H1 (cell line): ENCODE data around the gene S100A13. TPM values are rescaled to one million over a fixed set of nuclear protein-coding genes. Genes with fewer than 3 reads are reported as not detected.

Experiments used
- CTCF ChIA-PET: fragments of 300-600 bp; sonication (Branson Sonifier 250); formaldehyde crosslinking; loops from one replicate; lab custom pipeline; 2021; ENCODE audit not compliant: partially characterized antibody; lab: Charles Lee
- POLR2A ChIA-PET: fragments of 300-600 bp; sonication (Branson Sonifier 250); formaldehyde crosslinking; loops from one replicate; lab custom pipeline; 2021; ENCODE audit warnings: inconsistent platforms; ENCODE audit not compliant: partially characterized antibody; lab: Charles Lee
- DNase-seq, 2 experiments: peaks; one replicate each; pipeline versions ENCODE4 v3.0.0 to v3.0.0-alpha.2; 2010 to 2022; ENCODE audit warnings: low spot score in 2 of 2, low read depth in 1 of 2, mixed read lengths in 1 of 2
- FAIRE-seq: peaks from 2 replicates; lab custom pipeline; 2011; peaks lifted over from hg19 to GRCh38; lab: Jason Lieb, UNC
- H2AFZ ChIP-seq: 2 replicates; pipeline ENCODE4 v1.8.1; 2012; ENCODE audit warnings: low read length, inconsistent platforms
- H2AK5ac ChIP-seq: 2 replicates; pipeline ENCODE4 v1.6.1; 2013; ENCODE audit warnings: low read depth, low read length
- H2BK120ac ChIP-seq: replicated peaks from 2 replicates; pipeline ENCODE3; 2013; ENCODE audit warnings: low read depth, low read length, inconsistent platforms
- H2BK12ac ChIP-seq: 2 replicates; pipeline ENCODE4 v1.6.1; 2013; ENCODE audit warnings: low read depth, low read length
- H2BK15ac ChIP-seq: 2 replicates; pipeline ENCODE4 v1.6.1; 2013; ENCODE audit warnings: low read length
- H2BK20ac ChIP-seq: 2 replicates; pipeline ENCODE4 v1.6.1; 2013; ENCODE audit warnings: low read length
- H2BK5ac ChIP-seq: 2 replicates; pipeline ENCODE4 v1.6.1; 2013; ENCODE audit warnings: low read depth, low read length
- H3K14ac ChIP-seq: 2 replicates; pipeline ENCODE4 v1.6.1; 2013; ENCODE audit warnings: inconsistent platforms; ENCODE audit not compliant: insufficient read length
- H3K18ac ChIP-seq: 2 replicates; pipeline ENCODE4 v1.6.1; 2013; ENCODE audit warnings: low read length; ENCODE audit errors: extremely low read depth
- H3K23ac ChIP-seq: 2 replicates; pipeline ENCODE4 v1.6.1; 2013; ENCODE audit warnings: inconsistent platforms; ENCODE audit not compliant: insufficient read length
- H3K23me2 ChIP-seq: 2 replicates; pipeline ENCODE4 v1.6.1; 2013; ENCODE audit warnings: low read depth, low read length
- H3K27ac ChIP-seq: 2 replicates; pipeline ENCODE4 v1.6.1; 2011; ENCODE audit warnings: low read depth, low read length, inconsistent platforms
- H3K27me3 ChIP-seq, 4 experiments: replicated peaks in 1 of 4; 1 replicate in 1 of 4; 2 replicates in 3 of 4; pipeline versions ENCODE4 v1.6.1 to v1.8.1; 2011 to 2013; ENCODE audit warnings: low read length in 3 of 4, mild to moderate bottlenecking in 3 of 4, inconsistent platforms in 2 of 4, mixed read lengths in 2 of 4, moderate library complexity in 1 of 4; ENCODE audit not compliant: control insufficient read depth in 3 of 4, insufficient read depth in 3 of 4; ENCODE audit errors: extremely low read depth in 1 of 4
- H3K36me3 ChIP-seq, 4 experiments: 2 replicates each; pipeline versions ENCODE4 v1.6.1 to v1.8.1; 2011 to 2013; ENCODE audit warnings: mild to moderate bottlenecking in 4 of 4, low read length in 3 of 4, moderate library complexity in 2 of 4, control low read depth in 1 of 4, inconsistent platforms in 1 of 4; ENCODE audit not compliant: insufficient read depth in 4 of 4, control insufficient read depth in 2 of 4
- H3K4ac ChIP-seq: replicated peaks from 2 replicates; pipeline ENCODE3; 2013; ENCODE audit warnings: low read length, low read depth, mixed read lengths, inconsistent platforms; ENCODE audit not compliant: insufficient read length
- H3K4me1 ChIP-seq, 4 experiments: replicated peaks in 1 of 4; 1 replicate in 1 of 4; 2 replicates in 3 of 4; pipeline versions ENCODE4 v1.6.1 to v1.8.1; 2011 to 2013; ENCODE audit warnings: low read length in 3 of 4, inconsistent platforms in 2 of 4, mixed read lengths in 1 of 4; ENCODE audit not compliant: insufficient read depth in 4 of 4, control insufficient read depth in 3 of 4
- H3K4me2 ChIP-seq, 2 experiments: 2 replicates each; pipeline versions ENCODE4 v1.6.1 to v1.8.1; 2011 to 2013; ENCODE audit warnings: low read depth in 2 of 2, low read length in 2 of 2, control low read depth in 1 of 2, inconsistent platforms in 1 of 2, mild to moderate bottlenecking in 1 of 2; ENCODE audit not compliant: insufficient read depth in 1 of 2
- H3K4me3 ChIP-seq, 4 experiments: fragments of 200-600, 300-600 bp in 1 of 4; sonication (generic), shearing (Covaris generic), sonication (Bioruptor Twin) in 1 of 4; 2 replicates each; pipeline versions ENCODE4 v1.5.1 to v1.8.1; 2011 to 2016; ENCODE audit warnings: low read length in 4 of 4, low read depth in 3 of 4, control low read depth in 2 of 4, inconsistent platforms in 2 of 4, mild to moderate bottlenecking in 2 of 4, mixed read lengths in 1 of 4, moderate library complexity in 1 of 4; ENCODE audit not compliant: insufficient read depth in 2 of 4; ENCODE audit errors: extremely low read depth in 1 of 4
- H3K56ac ChIP-seq: replicated peaks from 2 replicates; pipeline ENCODE3; 2013; ENCODE audit warnings: low read depth, mild to moderate bottlenecking, mixed read lengths, low read length, inconsistent platforms; ENCODE audit not compliant: insufficient read length
- H3K79me1 ChIP-seq: 2 replicates; pipeline ENCODE4 v1.6.1; 2013; ENCODE audit warnings: low read depth, low read length, control low read depth
- H3K79me2 ChIP-seq, 2 experiments: 2 replicates each; pipeline versions ENCODE4 v1.6.1 to v1.8.1; 2012 to 2013; ENCODE audit warnings: low read length in 2 of 2, mild to moderate bottlenecking in 2 of 2, inconsistent platforms in 1 of 2; ENCODE audit not compliant: insufficient read depth in 2 of 2, control insufficient read depth in 1 of 2
- H3K9ac ChIP-seq, 4 experiments: replicated peaks in 1 of 4; 1 replicate in 1 of 4; 2 replicates in 3 of 4; pipeline versions ENCODE4 v1.6.1 to v1.8.1; 2011 to 2013; ENCODE audit warnings: low read depth in 3 of 4, low read length in 3 of 4, control low read depth in 2 of 4, mild to moderate bottlenecking in 2 of 4, moderate library complexity in 2 of 4, inconsistent platforms in 1 of 4; ENCODE audit errors: extremely low read depth in 1 of 4
- H3K9me3 ChIP-seq, 2 experiments: 2 replicates each; pipeline versions ENCODE4 v1.6.1 to v1.8.1; 2012 to 2013; ENCODE audit warnings: mild to moderate bottlenecking in 2 of 2, moderate library complexity in 2 of 2, control low read depth in 1 of 2, inconsistent platforms in 1 of 2, low read depth in 1 of 2, low read length in 1 of 2, mixed read lengths in 1 of 2; ENCODE audit not compliant: insufficient read depth in 2 of 2
- H4K20me1 ChIP-seq, 2 experiments: replicated peaks in 1 of 2; 2 replicates each; pipeline versions ENCODE3 to v1.8.1; 2011 to 2013; ENCODE audit warnings: inconsistent platforms in 2 of 2, low read length in 2 of 2, mild to moderate bottlenecking in 1 of 2; ENCODE audit not compliant: insufficient read depth in 2 of 2, control insufficient read depth in 1 of 2
- H4K5ac ChIP-seq: 2 replicates; pipeline ENCODE4 v1.6.1; 2013; ENCODE audit warnings: low read length, low read depth, mixed read lengths, inconsistent platforms; ENCODE audit not compliant: insufficient read length
- H4K8ac ChIP-seq: 2 replicates; pipeline ENCODE4 v1.8.0; 2013; ENCODE audit warnings: mild to moderate bottlenecking, moderate library complexity, low read length, inconsistent platforms; ENCODE audit not compliant: insufficient read depth; ENCODE audit errors: extremely low read depth
- H4K91ac ChIP-seq: replicated peaks from 2 replicates; pipeline ENCODE3; 2013; ENCODE audit warnings: low read length, mixed read lengths, inconsistent platforms; ENCODE audit not compliant: insufficient read length
- EP300 ChIP-seq, 2 experiments: IDR thresholded peaks; 1 replicate in 1 of 2; 2 replicates in 1 of 2; pipeline ENCODE4 v1.6.1; 2011 to 2012; ENCODE audit warnings: low read depth in 2 of 2, low read length in 2 of 2, mild to moderate bottlenecking in 2 of 2, borderline replicate concordance in 1 of 2, inconsistent platforms in 1 of 2, moderate library complexity in 1 of 2
- WGBS, 2 experiments: shearing (Covaris generic) in 1 of 2; methylation state at CpG; one replicate each; pipeline versions ENCODE4 v1.1.6 to v1.1.7; 2013 to 2015; ENCODE audit warnings: low lambda C conversion rate in 2 of 2, mixed read lengths in 2 of 2, inconsistent platforms in 1 of 2, low coverage in 1 of 2, missing lambda C conversion rate in 1 of 2; ENCODE audit not compliant: insufficient replicate concordance in 2 of 2, insufficient coverage in 1 of 2, insufficient read length in 1 of 2; ENCODE audit errors: extremely low coverage in 1 of 2, missing lambda C conversion rate in 1 of 2; 5-methylcytosine and 5-hydroxymethylcytosine counted together
- polyA plus RNA-seq, 7 experiments: library from polyadenylated mRNA; depleted of rRNA in 3 of 7; stranded (reverse) in 5 of 7; unstranded in 2 of 7; fragments of >200 nt in 5 of 7; fragments of 200-250 nt in 2 of 7; gene quantifications; 1 replicate in 5 of 7; 2 replicates in 1 of 7; 4 replicates in 1 of 7; pipeline versions ENCODE4 v1.2.1 to v1.2.3, GENCODE V29; 2011 to 2013; ENCODE audit warnings: missing spikeins in 2 of 7, mixed read lengths in 2 of 7
- total RNA-seq: library from RNA; stranded (reverse); fragmentation: NEBNext Ultra II Directional; extraction: Animal tissue kit (Norgen Biotek cat#: 25700); gene quantifications from 2 replicates; pipeline ENCODE4 v1.2.1, GENCODE V29; 2021

Gene S100A13
- total and polyA plus RNA-seq, 2 of the 8 experiments (the other 6 are each of a cell fraction or from before 2014, with no cell fraction given) = 63.6 to 127 TPM

DNA sequence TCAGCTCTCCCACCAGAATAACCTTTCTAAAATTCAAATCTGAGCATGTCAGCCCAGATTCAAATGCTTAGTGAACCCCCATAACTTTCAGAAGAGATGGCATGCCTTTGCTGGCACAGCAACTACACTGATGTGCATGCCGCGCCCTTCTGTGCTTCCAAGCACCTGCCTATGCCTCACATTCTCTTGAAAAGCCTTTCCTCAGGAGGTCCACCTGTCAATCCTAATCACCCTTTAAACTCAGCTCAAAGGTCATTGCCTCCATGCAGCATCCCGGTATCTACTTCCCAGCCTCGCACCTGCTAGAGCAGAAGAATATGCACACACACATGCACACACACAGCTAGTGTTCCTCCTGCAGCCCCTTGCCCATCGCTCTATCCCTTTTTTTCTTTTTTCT lies 56.4 kb downstream of the S100A13 start:
- Histone ChIP-seq H3K9me3 (peaks cover 0 to 10% of the 10 kb centered on the region in 2 experiments; a peak in 1 of 4 replicates), H2BK12ac (0 out of 2 replicates have a peak overlapping the region, but pooled peaks have one; percentile 23), H3K9ac (no peak overlapping the region), H3K18ac (no peak overlapping the region), H3K4me1 (peaks cover 11 to 22% (median 17%) of the 10 kb centered on the region in 4 experiments), H3K79me2 (no peaks in the 10 kb centered on the region), H3K14ac (no peak overlapping the region), H4K8ac (no peak overlapping the region), H4K5ac (no peak overlapping the region), H2BK15ac (no peak overlapping the region; the same call in 1 of the 2 replicates), H3K27me3 (0 out of 7 replicates have a peak, but pooled peaks cover 0 to 4% (median 0%) of the 10 kb centered on the region in 4 experiments), H3K23ac (no peak overlapping the region), H4K20me1 (no peaks in the 10 kb centered on the region), H2BK120ac (no peak overlapping the region), H3K79me1 (no peaks in the 10 kb centered on the region), H3K56ac (no peak overlapping the region), H2BK5ac (no peak overlapping the region), H2AK5ac (no peak overlapping the region), H3K27ac (no peak overlapping the region), H4K91ac (no peak overlapping the region), H2BK20ac (no peak overlapping the region), H3K4ac (no peak overlapping the region), H3K4me3 (no peak overlapping the region), H3K4me2 (no peak overlapping the region), H3K36me3 (no peaks in the 10 kb centered on the region), H2AFZ (no peak overlapping the region), H3K23me2 (peaks cover 2% of the 10 kb centered on the region)
- CTCF ChIA-PET = interaction anchor here (0.7 to 7.5 kb wide), 10 partner anchors 20 to 214 kb away, joined by 3 to 224 read pairs (median 21); partner anchors contain the start of genes S100A1, S100A13, S100A14 and S100A16
- FAIRE-seq (no peak), DNase-seq (no peak)
- no peak for TF ChIP-seq EP300 (IDR thresholded peaks at IDR 0.05; ENCODE audit: borderline replicate concordance in 1 of 2, low read depth in 2 of 2, low read length in 2 of 2)
- WGBS, 2 experiments = 90% methylated on average over 4 of the region's 5 CpGs; no CpG with 5 or more reads in 1 of the 2 experiments
- POLR2A ChIA-PET = interaction anchor here (1.0 to 2.3 kb wide), 2 partner anchors 29 to 56 kb away, joined by 3 to 19 read pairs; partner anchors contain the start of gene S100A13
